Measurements from ENCODE around the gene PPP1CA. TPM values are rescaled to one million over a fixed set of nuclear protein-coding genes. Genes with fewer than 3 reads are reported as not detected.

Gene PPP1CA
- total RNA-seq, 1 experiment from 2014 or later, result 449 TPM

DNA sequence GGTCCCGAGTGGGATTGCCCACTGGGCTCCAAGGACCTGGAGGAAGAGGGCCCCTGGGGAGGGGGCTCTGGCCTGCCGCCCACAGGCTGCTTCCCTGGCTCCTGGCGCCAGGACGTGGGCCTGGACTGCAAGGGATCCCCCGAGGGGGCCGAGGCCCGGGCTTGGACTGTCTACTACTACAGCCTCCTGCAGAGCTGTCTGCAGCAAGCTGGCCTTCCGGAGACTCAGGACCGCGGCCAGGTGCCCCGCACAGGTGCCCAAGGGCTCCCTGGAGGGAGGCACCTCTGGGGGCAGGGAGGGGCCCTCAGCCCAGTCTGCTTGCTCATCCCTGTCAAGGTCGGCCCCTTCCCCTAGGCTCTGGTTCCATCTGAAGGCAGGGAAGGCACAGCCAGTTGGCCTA, 15.8 kb upstream of the PPP1CA start:
- peaks cover 6% of the 10 kb centered on the region; the same call in 1 of the 2 replicates for H3K4me1 ChIP-seq (ENCODE audit: insufficient read depth, low read length)

DNA sequence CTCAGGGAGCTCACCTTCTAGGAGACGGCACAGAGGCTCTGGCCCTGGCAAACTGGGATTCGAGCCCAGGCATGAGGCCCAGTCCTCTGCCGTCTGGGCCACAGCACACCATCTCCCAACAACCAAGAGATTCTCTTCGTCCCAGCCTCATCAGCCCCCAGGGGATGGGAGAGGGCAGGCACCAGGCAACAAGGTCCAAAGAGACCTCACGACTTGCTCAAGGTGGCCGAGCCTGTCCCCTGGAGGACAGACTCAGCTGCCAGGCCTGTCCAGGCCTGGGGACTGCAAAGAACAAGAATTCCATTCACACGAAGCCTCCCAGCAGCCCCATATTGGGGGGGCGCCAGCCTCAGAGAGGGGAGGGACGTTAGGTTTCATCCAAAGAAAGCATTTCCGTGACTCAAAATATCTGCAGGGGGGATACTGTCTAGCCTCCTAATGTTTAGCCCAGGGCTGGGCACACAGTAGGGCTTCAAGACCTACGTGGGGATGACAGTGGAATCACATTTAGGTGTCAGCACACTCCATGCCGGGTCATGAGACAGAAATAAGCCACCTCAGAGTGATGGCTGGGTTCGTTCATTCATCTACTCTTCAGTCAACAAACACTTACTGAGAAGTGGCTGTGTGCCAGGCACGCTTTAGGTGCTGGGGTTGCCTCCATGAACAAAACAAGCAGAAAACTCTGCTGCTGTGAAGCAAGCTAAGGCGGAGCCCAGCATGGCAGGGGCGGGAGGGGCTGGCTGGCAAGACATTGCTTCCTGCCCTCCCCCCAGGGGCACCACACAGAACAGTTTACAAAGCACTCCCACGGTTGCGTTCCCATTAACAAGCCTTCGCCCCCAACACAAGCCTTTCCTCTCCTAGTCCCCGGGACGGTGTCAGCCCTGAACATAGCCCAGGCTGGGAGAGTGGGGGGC, 15.0 kb upstream of the PPP1CA start:
- POLR2A ChIA-PET (ENCODE audit: unreplicated experiment), result no interaction called here
- no peaks in the 10 kb centered on the region for H3K36me3 ChIP-seq (ENCODE audit: low read depth, low read length)
- H3K4me3 ChIP-seq (ENCODE audit: low read length), result no peak overlapping the region
- peaks cover 6% of the 10 kb centered on the region; the same call in 1 of the 2 replicates for H3K4me1 ChIP-seq (ENCODE audit: insufficient read depth, low read length)
- H3K9ac ChIP-seq (ENCODE audit: low read length), result no peak overlapping the region
- intact Hi-C loops (cut with micrococcal nuclease), result no loop called here
- no peaks in the 10 kb centered on the region for H3K79me2 ChIP-seq (ENCODE audit: low read length)
- CTCF ChIA-PET, result no interaction called here
- no peak overlapping the region for H3K4me2 ChIP-seq (ENCODE audit: low read length)
- H3K27ac ChIP-seq (ENCODE audit: low read length), result no peak overlapping the region
- H3K9me2 ChIP-seq (replicated peaks; ENCODE audit: low read length), result no peaks in the 10 kb centered on the region
- no peak for ATAC-seq
- no peaks in the 10 kb centered on the region for H3K27me3 ChIP-seq (ENCODE audit: low read length)
- no peaks in the 10 kb centered on the region for H3K9me3 ChIP-seq (ENCODE audit: low read length)
- BruUV-seq (replicated peaks), result no TSS peak
- H2AFZ ChIP-seq (ENCODE audit: low read length), result no peak overlapping the region
- no peaks in the 10 kb centered on the region for H4K20me1 ChIP-seq (ENCODE audit: low read length)
- DNase-seq, result peak; percentile 34
- H3F3A ChIP-seq (ENCODE audit: low read length, unreplicated experiment), result no peaks in the 10 kb centered on the region
- TF ChIP-seq EZH2phosphoT487 (IDR thresholded peaks at IDR 0.05; ENCODE audit: borderline replicate concordance, low read length) (no peak), EZH2 (IDR thresholded peaks at IDR 0.05; ENCODE audit: low read length, unreplicated experiment) (no peak)
- TF ChIP-seq, protein P1, sequence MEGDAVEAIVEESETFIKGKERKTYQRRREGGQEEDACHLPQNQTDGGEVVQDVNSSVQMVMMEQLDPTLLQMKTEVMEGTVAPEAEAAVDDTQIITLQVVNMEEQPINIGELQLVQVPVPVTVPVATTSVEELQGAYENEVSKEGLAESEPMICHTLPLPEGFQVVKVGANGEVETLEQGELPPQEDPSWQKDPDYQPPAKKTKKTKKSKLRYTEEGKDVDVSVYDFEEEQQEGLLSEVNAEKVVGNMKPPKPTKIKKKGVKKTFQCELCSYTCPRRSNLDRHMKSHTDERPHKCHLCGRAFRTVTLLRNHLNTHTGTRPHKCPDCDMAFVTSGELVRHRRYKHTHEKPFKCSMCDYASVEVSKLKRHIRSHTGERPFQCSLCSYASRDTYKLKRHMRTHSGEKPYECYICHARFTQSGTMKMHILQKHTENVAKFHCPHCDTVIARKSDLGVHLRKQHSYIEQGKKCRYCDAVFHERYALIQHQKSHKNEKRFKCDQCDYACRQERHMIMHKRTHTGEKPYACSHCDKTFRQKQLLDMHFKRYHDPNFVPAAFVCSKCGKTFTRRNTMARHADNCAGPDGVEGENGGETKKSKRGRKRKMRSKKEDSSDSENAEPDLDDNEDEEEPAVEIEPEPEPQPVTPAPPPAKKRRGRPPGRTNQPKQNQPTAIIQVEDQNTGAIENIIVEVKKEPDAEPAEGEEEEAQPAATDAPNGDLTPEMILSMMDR (conservative IDR thresholded peaks at IDR 0.05; ENCODE audit: low read depth, low read length), result no peak

More for the DNA sequence above, 15.8 kb upstream of the PPP1CA start:
- intact Hi-C loops (cut with micrococcal nuclease), result no loop called here
- TF ChIP-seq, protein P1 (conservative IDR thresholded peaks at IDR 0.05; ENCODE audit: low read depth, low read length), result no peak
- TF ChIP-seq EZH2phosphoT487 (IDR thresholded peaks at IDR 0.05; ENCODE audit: borderline replicate concordance, low read length), result no peak
- no peak for TF ChIP-seq EZH2 (IDR thresholded peaks at IDR 0.05; ENCODE audit: low read length, unreplicated experiment)
- POLR2A ChIA-PET (ENCODE audit: unreplicated experiment), result no interaction called here
- no peaks in the 10 kb centered on the region for H3K9me2 ChIP-seq (replicated peaks; ENCODE audit: low read length)
- H3K27me3 ChIP-seq (ENCODE audit: low read length), result no peaks in the 10 kb centered on the region
- H3K4me3 ChIP-seq (ENCODE audit: low read length), result no peak overlapping the region
- no peaks in the 10 kb centered on the region for H3K36me3 ChIP-seq (ENCODE audit: low read depth, low read length)
- no peaks in the 10 kb centered on the region for H4K20me1 ChIP-seq (ENCODE audit: low read length)
- no peak overlapping the region for H3K9ac ChIP-seq (ENCODE audit: low read length)
- H3K4me2 ChIP-seq (ENCODE audit: low read length), result no peak overlapping the region
- CTCF ChIA-PET, result no interaction called here
- no peak overlapping the region for H3K27ac ChIP-seq (ENCODE audit: low read length)
- no peaks in the 10 kb centered on the region for H3K9me3 ChIP-seq (ENCODE audit: low read length)
- H3K79me2 ChIP-seq (ENCODE audit: low read length), result no peaks in the 10 kb centered on the region
- DNase-seq (no peak), ATAC-seq (no peak)
- H2AFZ ChIP-seq (ENCODE audit: low read length), result no peak overlapping the region
- no TSS peak for BruUV-seq (replicated peaks)
- no peaks in the 10 kb centered on the region for H3F3A ChIP-seq (ENCODE audit: low read length, unreplicated experiment)
